Hepatocyte (in vitro differentiated cells): Measurements from ENCODE around the gene SLC35D2. TPM values are rescaled to one million over a fixed set of nuclear protein-coding genes. Genes with fewer than 3 reads are reported as not detected.

Source experiments
- DNase-seq: peaks from one replicate; pipeline ENCODE4 v3.0.0-alpha.2; 2016; ENCODE audit warnings: low spot score
- H2AFZ ChIP-seq: fragments of 200-600 bp; sonication (generic); 2 replicates; pipeline ENCODE4 v1.6.0; 2016; ENCODE audit warnings: antibody characterized with exemption, mild to moderate bottlenecking
- H3K27ac ChIP-seq: fragments of 200-600 bp; sonication (generic); 2 replicates; pipeline ENCODE4 v1.5.1; 2016; ENCODE audit warnings: mild to moderate bottlenecking
- H3K27me3 ChIP-seq: fragments of 200-600 bp; sonication (generic); 2 replicates; pipeline ENCODE4 v1.6.1; 2016
- H3K36me3 ChIP-seq: fragments of 200-600 bp; sonication (generic); replicated peaks from 2 replicates; pipeline ENCODE4 v1.5.1; 2016; ENCODE audit warnings: low read depth; ENCODE audit not compliant: insufficient read depth
- H3K4me1 ChIP-seq: fragments of 200-600 bp; sonication (generic); 2 replicates; pipeline ENCODE4 v1.5.1; 2016; ENCODE audit warnings: mild to moderate bottlenecking, moderate library complexity; ENCODE audit not compliant: insufficient read depth
- H3K4me2 ChIP-seq: fragments of 200-600 bp; sonication (generic); 2 replicates; pipeline ENCODE4 v1.6.0; 2016
- H3K4me3 ChIP-seq: fragments of 200-600 bp; sonication (generic); 2 replicates; pipeline ENCODE4 v1.5.1; 2016; ENCODE audit warnings: mild to moderate bottlenecking
- H3K79me2 ChIP-seq: fragments of 200-600 bp; sonication (generic); 2 replicates; pipeline ENCODE4 v1.6.0; 2017; ENCODE audit warnings: mild to moderate bottlenecking
- H3K9me2 ChIP-seq: fragments of 200-600 bp; sonication (generic); replicated peaks from 2 replicates; pipeline ENCODE4 v1.6.0; 2017; ENCODE audit warnings: mild to moderate bottlenecking; ENCODE audit not compliant: insufficient read depth
- H3K9me3 ChIP-seq: fragments of 200-600 bp; sonication (generic); 2 replicates; pipeline ENCODE4 v1.5.1; 2016; ENCODE audit warnings: low read depth, mild to moderate bottlenecking
- H4K20me1 ChIP-seq: fragments of 200-600 bp; sonication (generic); 2 replicates; pipeline ENCODE4 v1.6.0; 2016; ENCODE audit warnings: mild to moderate bottlenecking; ENCODE audit not compliant: insufficient read depth, poor library complexity, severe bottlenecking
- CTCF ChIP-seq: fragments of 200-600 bp; sonication (generic); IDR thresholded peaks from 2 replicates; pipeline ENCODE4 v1.5.1; 2016; ENCODE audit warnings: antibody characterized with exemption, mild to moderate bottlenecking; ENCODE audit not compliant: poor library complexity
- EZH2 ChIP-seq: fragments of 200-600 bp; sonication (generic); IDR thresholded peaks from 2 replicates; pipeline ENCODE4 v1.6.1; 2016; ENCODE audit warnings: antibody characterized with exemption, mild to moderate bottlenecking, borderline replicate concordance
- EZH2phosphoT487 ChIP-seq: fragments of 200-600 bp; sonication (generic); IDR thresholded peaks from one replicate; pipeline ENCODE4 v1.6.1; 2018; ENCODE audit warnings: antibody characterized with exemption, mild to moderate bottlenecking, low read depth, moderate library complexity; ENCODE audit not compliant: unreplicated experiment, severe bottlenecking
- WGBS: methylation state at CpG from one replicate; pipeline ENCODE4 v1.1.6; 2016; ENCODE audit warnings: low lambda C conversion rate; ENCODE audit errors: missing lambda C conversion rate; 5-methylcytosine and 5-hydroxymethylcytosine counted together
- polyA plus RNA-seq: library from polyadenylated mRNA; unstranded; fragments of >200 nt; fragmentation: Nextera tagmentation; extraction: Ambion mirVana; gene quantifications from 2 replicates; pipeline ENCODE4 v1.2.1, GENCODE V29; 2016
- total RNA-seq: library from RNA; depleted of rRNA; stranded (reverse); fragments of >200 nt; gene quantifications from 2 replicates; pipeline ENCODE4 v1.2.3, GENCODE V29; 2014

The SLC35D2 gene
- total and polyA plus RNA-seq, 2 experiments from 2014 or later = 77.7 to 87.5 TPM

- no peak for DNase-seq
- no peak overlapping the region for H3K4me3 ChIP-seq
- peaks cover 2% of the 10 kb centered on the region for H3K79me2 ChIP-seq
- no peaks in the 10 kb centered on the region for H3K9me3 ChIP-seq
- no peak overlapping the region for H3K27ac ChIP-seq
- TF ChIP-seq CTCF (no peak), EZH2phosphoT487 (no peak), EZH2 (no peak)
- no peak overlapping the region for H2AFZ ChIP-seq
- no peaks in the 10 kb centered on the region for H3K36me3 ChIP-seq
- H3K4me1 ChIP-seq = no peaks in the 10 kb centered on the region
- no peaks in the 10 kb centered on the region for H4K20me1 ChIP-seq
- no peak overlapping the region for H3K4me2 ChIP-seq
- H3K9me2 ChIP-seq = no peaks in the 10 kb centered on the region
- 85% methylated on average over 7 of the region's 7 CpGs for WGBS
- no peaks in the 10 kb centered on the region for H3K27me3 ChIP-seq
These were observed 62.0 kb downstream of the SLC35D2 start for GRCh38 chr9:96321515-96321914.

- H3K4me2 ChIP-seq = no peak overlapping the region
- H3K4me1 ChIP-seq = no peaks in the 10 kb centered on the region
- DNase-seq = no peak
- WGBS = 86% methylated on average over 8 of the region's 8 CpGs
- no peaks in the 10 kb centered on the region for H3K9me3 ChIP-seq
- no peaks in the 10 kb centered on the region for H3K36me3 ChIP-seq
- no peaks in the 10 kb centered on the region for H3K9me2 ChIP-seq
- H2AFZ ChIP-seq = no peak overlapping the region
- TF ChIP-seq EZH2phosphoT487 (no peak), EZH2 (no peak), CTCF (no peak)
- H3K27me3 ChIP-seq = no peaks in the 10 kb centered on the region
- no peaks in the 10 kb centered on the region for H4K20me1 ChIP-seq
- no peak overlapping the region for H3K27ac ChIP-seq
- no peak overlapping the region for H3K4me3 ChIP-seq
- H3K79me2 ChIP-seq = no peaks in the 10 kb centered on the region
These were observed 62.7 kb downstream of the SLC35D2 start for GRCh38 chr9:96320749-96321280.

GRCh38 chr9:96318921-96319565 lies 64.5 kb downstream of the SLC35D2 start:
- Histone ChIP-seq H3K27ac (no peak overlapping the region), H3K4me2 (no peak overlapping the region), H3K4me3 (no peak overlapping the region), H3K27me3 (no peaks in the 10 kb centered on the region), H3K4me1 (no peaks in the 10 kb centered on the region), H3K36me3 (no peaks in the 10 kb centered on the region), H3K79me2 (no peaks in the 10 kb centered on the region), H3K9me2 (no peaks in the 10 kb centered on the region), H2AFZ (no peak overlapping the region), H3K9me3 (no peaks in the 10 kb centered on the region), H4K20me1 (no peaks in the 10 kb centered on the region)
- 89% methylated on average over 6 of the region's 6 CpGs for WGBS
- no peak for TF ChIP-seq EZH2
- TF ChIP-seq CTCF = no peak
- TF ChIP-seq EZH2phosphoT487 = no peak
- DNase-seq = no peak
